Activated B cell treated with CpG ODN at 0.5 μM for 24 hours (primary cell): ENCODE results near the gene PLCH2. TPM values are rescaled to one million over a fixed set of nuclear protein-coding genes. Genes with fewer than 3 reads are reported as not detected.

ENCODE experiments used
- ATAC-seq: fragments of 200-7000 bp; cut with Tn5 transposase; one replicate; pipeline ENCODE4 v1.10.0; 2021; ENCODE audit warnings: low read depth, mild to moderate bottlenecking, moderate library complexity
- CTCF ChIA-PET: fragments of 350-600 bp; sonication (Branson Sonifier 250); formaldehyde crosslinking; loops from one replicate; lab custom pipeline; 2021; ENCODE audit warnings: antibody characterized with exemption; lab: Charles Lee
- POLR2A ChIA-PET: fragments of 350-600 bp; sonication (Branson Sonifier 250); formaldehyde crosslinking; loops from one replicate; lab custom pipeline; 2021; ENCODE audit warnings: antibody characterized with exemption; lab: Charles Lee
- DNase-seq: peaks from one replicate; pipeline ENCODE4 v3.0.0; 2022
- H3K27ac Mint-ChIP-seq: one replicate; pipeline ENCODE4 v1.8.0; 2020; ENCODE audit warnings: mixed read lengths
- H3K27me3 Mint-ChIP-seq: one replicate; pipeline ENCODE4 v1.8.0; 2021; ENCODE audit warnings: mixed read lengths
- H3K36me3 Mint-ChIP-seq: one replicate; pipeline ENCODE4 v1.8.0; 2021; ENCODE audit warnings: low read depth, mixed read lengths
- H3K4me1 Mint-ChIP-seq: one replicate; pipeline ENCODE4 v1.8.0; 2021; ENCODE audit warnings: mixed read lengths
- H3K4me3 Mint-ChIP-seq: one replicate; pipeline ENCODE4 v1.8.0; 2020; ENCODE audit warnings: mild to moderate bottlenecking, mixed read lengths
- H3K9me3 Mint-ChIP-seq: one replicate; pipeline ENCODE4 v1.8.0; 2020; ENCODE audit warnings: mixed read lengths
- CTCF ChIP-seq: fragments of 200-600 bp; IDR thresholded peaks from one replicate; pipeline ENCODE4 v1.8.0; 2022; ENCODE audit warnings: antibody characterized with exemption, mild to moderate bottlenecking
- intact Hi-C: fragments of 100-400 bp; cut with micrococcal nuclease; formaldehyde crosslinking; loops from one replicate; pipeline ENCODE4 v1.15.1; 2024
- total RNA-seq: library from RNA; stranded (reverse); gene quantifications from 2 replicates; pipeline ENCODE4 v1.2.3, GENCODE V29; 2022

The PLCH2 gene
- total RNA-seq, 1 donor from 2014 or later: 6.1 TPM

DNA sequence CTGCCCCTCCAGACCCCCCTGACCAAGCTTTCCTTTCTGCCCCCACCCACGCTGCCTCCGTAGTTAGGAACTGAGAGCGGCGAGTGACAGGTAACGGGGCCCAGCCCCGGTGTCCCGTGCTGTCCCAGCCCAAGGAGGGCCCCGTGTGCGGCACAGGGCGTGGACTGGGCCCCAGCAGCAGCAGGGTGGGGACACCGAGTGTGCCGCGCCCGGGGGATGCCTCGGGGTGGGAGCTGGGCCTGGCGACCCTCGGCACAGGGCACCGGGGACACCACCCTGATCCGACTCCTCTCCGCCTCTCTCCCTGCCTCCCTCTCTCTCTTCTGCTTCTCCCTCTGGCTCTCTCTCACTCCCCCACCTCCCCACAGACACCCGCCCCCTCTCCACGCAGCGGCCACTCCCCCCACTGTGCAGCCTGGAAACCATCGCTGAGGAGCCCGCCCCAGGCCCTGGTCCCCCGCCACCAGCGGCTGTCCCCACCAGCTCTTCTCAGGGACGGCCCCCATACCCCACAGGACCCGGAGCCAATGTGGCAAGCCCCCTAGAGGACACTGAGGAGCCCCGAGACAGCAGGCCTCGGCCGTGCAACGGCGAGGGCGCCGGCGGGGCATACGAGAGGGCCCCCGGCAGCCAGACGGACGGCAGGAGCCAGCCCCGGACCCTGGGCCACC is 27.6 kb downstream of the PLCH2 start:
- intact Hi-C loops: no loop called here
- Mint-ChIP-seq H3K27ac (no peak overlapping the region), H3K27me3 (no peaks in the 10 kb centered on the region), H3K36me3 (peaks cover 8% of the 10 kb centered on the region), H3K4me1 (peaks cover 25% of the 10 kb centered on the region), H3K9me3 (no peaks in the 10 kb centered on the region), H3K4me3 (no peak overlapping the region)
- no peak for TF ChIP-seq CTCF
- ChIA-PET CTCF (no interaction called here), POLR2A (no interaction called here)
- DNase-seq (no peak), ATAC-seq (no peak)

DNA sequence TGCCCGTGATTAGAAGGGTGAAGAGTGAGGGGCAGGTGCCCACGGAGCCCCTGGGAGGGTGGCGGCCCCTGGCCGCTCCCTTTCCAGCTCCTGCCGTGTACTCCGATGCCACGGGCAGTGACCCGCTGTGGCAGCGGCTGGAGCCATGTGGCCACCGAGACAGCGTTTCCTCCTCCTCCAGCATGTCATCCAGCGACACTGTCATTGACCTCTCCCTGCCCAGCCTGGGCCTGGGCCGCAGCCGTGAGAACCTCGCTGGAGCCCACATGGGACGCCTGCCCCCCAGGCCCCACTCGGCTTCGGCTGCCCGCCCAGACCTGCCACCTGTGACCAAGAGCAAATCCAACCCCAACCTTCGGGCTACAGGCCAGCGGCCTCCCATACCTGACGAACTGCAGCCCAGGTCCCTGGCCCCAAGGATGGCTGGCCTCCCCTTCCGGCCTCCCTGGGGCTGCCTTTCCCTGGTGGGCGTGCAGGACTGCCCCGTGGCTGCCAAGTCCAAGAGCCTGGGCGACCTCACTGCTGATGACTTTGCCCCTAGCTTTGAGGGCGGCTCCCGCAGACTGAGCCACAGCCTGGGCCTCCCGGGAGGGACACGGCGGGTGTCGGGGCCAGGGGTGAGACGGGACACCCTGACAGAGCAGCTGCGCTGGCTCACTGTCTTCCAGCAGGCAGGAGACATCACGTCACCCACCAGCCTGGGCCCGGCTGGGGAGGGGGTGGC is 28.3 kb downstream of the PLCH2 start:
- CTCF ChIA-PET: no interaction called here
- Mint-ChIP-seq H3K4me3 (no peak overlapping the region), H3K36me3 (peaks cover 15% of the 10 kb centered on the region), H3K27me3 (no peaks in the 10 kb centered on the region), H3K27ac (no peak overlapping the region), H3K4me1 (peaks cover 20% of the 10 kb centered on the region), H3K9me3 (no peaks in the 10 kb centered on the region)
- no peak for TF ChIP-seq CTCF
- POLR2A ChIA-PET: no interaction called here
- ATAC-seq (no peak), DNase-seq (no peak)
- intact Hi-C loops: no loop called here

GRCh38 chr1:2504949-2505272 is 28.8 kb downstream of the PLCH2 start:
- ATAC-seq (no peak), DNase-seq (no peak)
- H3K4me3 Mint-ChIP-seq: no peak overlapping the region
- ChIA-PET POLR2A (no interaction called here), CTCF (no interaction called here)
- no peaks in the 10 kb centered on the region for H3K27me3 Mint-ChIP-seq
- intact Hi-C loops: no loop called here
- H3K4me1 Mint-ChIP-seq: peaks cover 15% of the 10 kb centered on the region
- no peak overlapping the region for H3K27ac Mint-ChIP-seq
- peaks cover 20% of the 10 kb centered on the region for H3K36me3 Mint-ChIP-seq
- H3K9me3 Mint-ChIP-seq: no peaks in the 10 kb centered on the region
- no peak for TF ChIP-seq CTCF

- ATAC-seq: no peak
- CTCF ChIA-PET: no interaction called here
- no peak for TF ChIP-seq CTCF
- peaks cover 24% of the 10 kb centered on the region for H3K36me3 Mint-ChIP-seq
- POLR2A ChIA-PET: no interaction called here
- peaks cover 9% of the 10 kb centered on the region for H3K4me1 Mint-ChIP-seq
- no peaks in the 10 kb centered on the region for H3K27me3 Mint-ChIP-seq
- intact Hi-C loops: no loop called here
- H3K4me3 Mint-ChIP-seq: no peak overlapping the region
- no peak overlapping the region for H3K27ac Mint-ChIP-seq
- no peaks in the 10 kb centered on the region for H3K9me3 Mint-ChIP-seq
- no peak for DNase-seq
Measured at GRCh38 chr1:2505461-2505994, 29.4 kb downstream of the PLCH2 start.

DNA sequence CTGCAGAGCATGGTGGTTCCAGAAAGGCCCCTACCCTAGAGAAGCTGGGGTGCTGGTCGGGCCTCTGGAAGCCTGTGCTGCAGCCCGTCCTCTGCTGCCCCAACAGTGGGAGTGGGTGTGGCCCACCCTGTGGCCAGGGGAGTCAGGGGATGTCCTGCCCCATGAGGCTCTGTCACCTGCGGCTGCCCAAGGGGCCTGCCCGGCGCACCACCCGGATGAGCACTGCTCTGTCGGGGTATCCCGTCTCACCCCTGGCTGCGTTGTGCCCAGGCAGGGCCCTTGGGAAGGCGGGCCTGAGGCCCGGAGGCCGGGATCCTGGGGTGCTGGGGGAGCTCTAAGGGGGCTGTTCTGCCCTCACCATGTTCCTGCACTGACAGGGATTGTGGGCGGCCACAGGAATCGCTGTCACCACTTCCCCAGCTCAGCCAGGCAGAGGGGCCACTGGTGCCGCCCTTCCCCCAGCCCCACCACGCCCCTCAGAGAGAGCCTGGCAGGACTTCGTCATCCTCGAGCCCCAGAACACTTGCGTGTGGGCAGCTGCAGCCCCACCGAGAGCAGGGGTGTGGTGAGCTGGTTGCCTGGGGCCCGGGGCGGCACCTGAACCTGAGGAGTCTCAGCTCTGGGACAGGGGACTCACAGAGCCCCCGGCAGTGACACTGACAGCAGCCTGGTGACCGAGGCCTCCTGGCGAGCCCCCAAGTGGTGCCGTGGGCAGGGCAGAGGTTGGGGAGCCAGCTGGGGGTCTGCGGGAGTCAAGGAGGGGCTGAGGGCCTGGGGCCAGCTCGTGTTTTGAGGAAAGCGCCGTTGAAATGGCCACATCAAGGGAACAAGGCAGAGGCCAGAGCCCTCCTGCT is 30.1 kb downstream of the PLCH2 start:
- TF ChIP-seq CTCF: no peak
- no peaks in the 10 kb centered on the region for H3K9me3 Mint-ChIP-seq
- no peak for DNase-seq
- ChIA-PET POLR2A (no interaction called here), CTCF (no interaction called here)
- H3K27me3 Mint-ChIP-seq: no peaks in the 10 kb centered on the region
- H3K4me3 Mint-ChIP-seq: no peak overlapping the region
- intact Hi-C loops: no loop called here
- ATAC-seq: no peak
- H3K27ac Mint-ChIP-seq: no peak overlapping the region
- peaks cover 28% of the 10 kb centered on the region for H3K36me3 Mint-ChIP-seq
- peaks cover 3% of the 10 kb centered on the region for H3K4me1 Mint-ChIP-seq
